Type B pancreatic cell (in vitro differentiated cells): ENCODE measurements around the gene GH1. TPM values are rescaled to one million over a fixed set of nuclear protein-coding genes. Genes with fewer than 3 reads are reported as not detected.

Source experiments
- DNase-seq: peaks from one replicate; pipeline ENCODE4 v3.0.0; 2021; ENCODE audit warnings: mixed read lengths; ENCODE audit not compliant: unreplicated experiment; ENCODE audit errors: extremely low spot score
- H3K27ac Mint-ChIP-seq: 2 replicates; pipeline ENCODE4 v1.8.0; 2021; ENCODE audit warnings: mild to moderate bottlenecking, mixed read lengths
- H3K27me3 Mint-ChIP-seq: 2 replicates; pipeline ENCODE4 v1.8.0; 2021; ENCODE audit warnings: mixed read lengths
- H3K36me3 Mint-ChIP-seq: 2 replicates; pipeline ENCODE4 v1.8.0; 2021; ENCODE audit warnings: mixed read lengths
- H3K4me1 Mint-ChIP-seq: one replicate; pipeline ENCODE4 v1.8.0; 2021; ENCODE audit warnings: mixed read lengths; ENCODE audit not compliant: unreplicated experiment
- H3K4me3 Mint-ChIP-seq: 2 replicates; pipeline ENCODE4 v1.8.0; 2021; ENCODE audit warnings: mild to moderate bottlenecking, mixed read lengths
- H3K9me3 Mint-ChIP-seq: 2 replicates; pipeline ENCODE4 v1.8.0; 2021; ENCODE audit warnings: mixed read lengths
- total RNA-seq: library from RNA; stranded (reverse); gene quantifications from 2 replicates; pipeline ENCODE4 v1.2.1, GENCODE V29; 2021; ENCODE audit warnings: low replicate concordance
- TF ChIP-seq, protein P1 (sequence below): fragments of 200-600 bp; sonication (generic); conservative IDR thresholded peaks from 2 replicates; pipeline ENCODE4 v1.5.0; 2021; ENCODE audit warnings: antibody characterized with exemption, mild to moderate bottlenecking

The GH1 gene
- total RNA-seq, 1 donor from 2014 or later: not detected

DNA sequence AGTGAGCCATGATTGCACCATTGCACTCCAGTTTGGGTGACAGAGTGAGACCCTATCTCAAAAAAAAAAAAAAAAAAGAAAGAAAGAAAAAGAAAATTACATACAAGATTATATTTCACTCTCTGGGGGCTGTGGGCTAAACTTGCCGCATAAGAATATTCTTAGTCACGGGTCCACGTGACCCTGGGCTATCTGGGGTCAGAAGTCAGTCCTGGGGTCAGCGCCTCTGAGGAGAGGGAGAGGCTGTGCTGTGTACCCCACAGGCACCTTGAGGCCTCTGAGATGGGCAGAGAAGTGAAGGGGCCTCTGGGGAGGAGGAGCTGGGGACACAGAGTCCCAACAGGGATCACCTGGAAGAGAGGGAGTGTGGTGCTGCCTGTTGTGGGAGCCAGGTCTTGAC lies 19.3 kb upstream of the GH1 start:
- Mint-ChIP-seq H3K4me3 (no peak overlapping the region), H3K9me3 (no peaks in the 10 kb centered on the region)

DNA sequence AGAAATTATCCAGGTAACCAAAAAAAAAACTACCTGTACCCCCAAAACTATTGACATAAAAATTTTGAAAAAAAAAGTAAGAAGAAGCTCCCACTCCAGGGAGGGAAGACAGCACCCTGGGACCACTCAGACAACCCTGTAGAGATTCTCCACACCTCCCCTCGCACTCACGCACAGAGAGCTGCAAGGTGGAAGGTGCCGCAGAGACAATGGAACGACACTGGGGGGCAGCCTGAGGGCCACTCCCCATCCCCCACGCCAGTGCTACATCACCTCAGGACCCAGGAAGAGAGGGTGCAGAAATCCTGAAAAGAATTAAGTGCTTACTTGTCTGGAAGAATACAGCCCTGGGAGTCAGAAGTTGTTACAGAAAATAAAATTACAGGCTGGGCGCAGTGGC lies 18.7 kb upstream of the GH1 start:
- no peaks in the 10 kb centered on the region for H3K36me3 Mint-ChIP-seq
- H3K4me3 Mint-ChIP-seq: no peak overlapping the region
- no peaks in the 10 kb centered on the region for H3K9me3 Mint-ChIP-seq
- no peak overlapping the region for H3K27ac Mint-ChIP-seq
- TF ChIP-seq, protein P1, sequence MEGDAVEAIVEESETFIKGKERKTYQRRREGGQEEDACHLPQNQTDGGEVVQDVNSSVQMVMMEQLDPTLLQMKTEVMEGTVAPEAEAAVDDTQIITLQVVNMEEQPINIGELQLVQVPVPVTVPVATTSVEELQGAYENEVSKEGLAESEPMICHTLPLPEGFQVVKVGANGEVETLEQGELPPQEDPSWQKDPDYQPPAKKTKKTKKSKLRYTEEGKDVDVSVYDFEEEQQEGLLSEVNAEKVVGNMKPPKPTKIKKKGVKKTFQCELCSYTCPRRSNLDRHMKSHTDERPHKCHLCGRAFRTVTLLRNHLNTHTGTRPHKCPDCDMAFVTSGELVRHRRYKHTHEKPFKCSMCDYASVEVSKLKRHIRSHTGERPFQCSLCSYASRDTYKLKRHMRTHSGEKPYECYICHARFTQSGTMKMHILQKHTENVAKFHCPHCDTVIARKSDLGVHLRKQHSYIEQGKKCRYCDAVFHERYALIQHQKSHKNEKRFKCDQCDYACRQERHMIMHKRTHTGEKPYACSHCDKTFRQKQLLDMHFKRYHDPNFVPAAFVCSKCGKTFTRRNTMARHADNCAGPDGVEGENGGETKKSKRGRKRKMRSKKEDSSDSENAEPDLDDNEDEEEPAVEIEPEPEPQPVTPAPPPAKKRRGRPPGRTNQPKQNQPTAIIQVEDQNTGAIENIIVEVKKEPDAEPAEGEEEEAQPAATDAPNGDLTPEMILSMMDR: no peak
- no peaks in the 10 kb centered on the region for H3K4me1 Mint-ChIP-seq
- no peak for DNase-seq
- H3K27me3 Mint-ChIP-seq: no peaks in the 10 kb centered on the region

More for the DNA sequence above, 19.3 kb upstream of the GH1 start:
- no peaks in the 10 kb centered on the region for H3K27me3 Mint-ChIP-seq
- DNase-seq: no peak
- TF ChIP-seq, protein P1: no peak
- H3K36me3 Mint-ChIP-seq: no peaks in the 10 kb centered on the region
- no peaks in the 10 kb centered on the region for H3K4me1 Mint-ChIP-seq
- no peak overlapping the region for H3K27ac Mint-ChIP-seq

DNA sequence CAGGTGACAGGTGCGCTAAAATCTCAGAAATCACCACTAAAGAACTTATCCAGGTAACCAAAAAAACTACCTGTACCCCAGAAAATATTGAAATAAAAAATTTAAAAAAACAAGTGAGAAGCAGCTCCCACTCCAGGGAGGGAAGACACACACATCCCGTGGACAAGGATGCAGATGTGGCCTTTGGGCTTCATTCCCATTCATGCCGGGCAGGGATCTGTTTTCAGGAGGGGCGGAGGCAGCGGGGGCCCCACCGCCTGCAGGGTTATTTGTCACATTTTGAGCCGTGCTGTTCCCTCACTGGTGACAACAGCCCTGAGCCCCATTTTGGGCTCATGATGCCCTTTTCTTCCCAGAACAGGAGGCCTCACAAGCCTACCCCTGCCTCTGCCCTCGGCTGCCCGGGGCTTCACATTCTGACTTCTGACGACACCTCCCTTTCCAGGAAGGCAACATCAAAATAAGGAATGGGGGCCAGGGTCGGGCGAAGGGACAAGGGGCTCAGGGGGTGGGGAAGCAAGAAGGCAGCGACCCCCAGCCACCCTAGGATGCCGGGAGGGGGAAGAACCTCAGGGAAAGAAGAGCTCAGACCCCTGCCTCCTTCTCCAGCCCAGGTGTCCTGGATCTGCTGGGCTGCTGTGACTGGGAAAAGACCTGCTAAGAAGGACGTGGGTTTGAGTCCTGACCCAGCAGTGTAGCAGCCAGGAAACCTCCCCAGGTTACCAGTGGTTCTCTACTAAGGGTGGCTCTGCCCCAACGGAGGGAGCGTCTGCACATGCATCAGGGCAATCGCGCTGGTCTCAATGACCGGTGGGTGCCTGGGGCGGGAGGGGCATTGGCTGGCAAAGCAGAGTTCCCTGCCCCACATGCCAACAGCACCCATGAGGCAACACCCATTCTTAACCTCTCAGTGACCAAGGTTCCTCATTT lies 15.8 kb upstream of the GH1 start:
- TF ChIP-seq, protein P1: no peak
- Mint-ChIP-seq H3K27ac (no peak overlapping the region), H3K4me3 (no peak overlapping the region), H3K36me3 (no peaks in the 10 kb centered on the region), H3K4me1 (no peaks in the 10 kb centered on the region), H3K27me3 (no peaks in the 10 kb centered on the region), H3K9me3 (no peaks in the 10 kb centered on the region)
- DNase-seq: no peak

DNA sequence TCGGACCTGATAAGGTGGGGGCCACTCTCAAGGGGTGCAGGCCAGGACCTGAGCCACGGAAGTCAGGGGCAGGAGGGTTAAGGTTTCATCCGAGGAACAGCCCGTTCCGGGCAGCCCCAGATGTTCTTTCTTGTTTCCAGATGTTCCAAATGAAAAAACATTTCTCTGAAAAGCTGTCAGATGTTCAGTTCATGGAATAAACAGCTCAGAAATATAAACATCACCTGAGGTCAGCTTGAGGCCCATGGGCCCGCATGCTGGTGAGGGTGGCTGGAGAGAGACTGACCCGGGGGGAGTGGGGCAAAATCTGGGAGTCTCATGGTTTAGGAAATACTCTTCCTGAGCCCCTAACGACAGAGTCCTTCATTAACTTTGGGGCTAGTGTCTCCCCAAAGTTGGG lies 15.0 kb upstream of the GH1 start:
- TF ChIP-seq, protein P1: no peak
- no peaks in the 10 kb centered on the region for H3K9me3 Mint-ChIP-seq
- no peaks in the 10 kb centered on the region for H3K27me3 Mint-ChIP-seq
- no peaks in the 10 kb centered on the region for H3K36me3 Mint-ChIP-seq
- no peak overlapping the region for H3K4me3 Mint-ChIP-seq
- H3K4me1 Mint-ChIP-seq: no peaks in the 10 kb centered on the region
- no peak for DNase-seq
- H3K27ac Mint-ChIP-seq: no peak overlapping the region

DNA sequence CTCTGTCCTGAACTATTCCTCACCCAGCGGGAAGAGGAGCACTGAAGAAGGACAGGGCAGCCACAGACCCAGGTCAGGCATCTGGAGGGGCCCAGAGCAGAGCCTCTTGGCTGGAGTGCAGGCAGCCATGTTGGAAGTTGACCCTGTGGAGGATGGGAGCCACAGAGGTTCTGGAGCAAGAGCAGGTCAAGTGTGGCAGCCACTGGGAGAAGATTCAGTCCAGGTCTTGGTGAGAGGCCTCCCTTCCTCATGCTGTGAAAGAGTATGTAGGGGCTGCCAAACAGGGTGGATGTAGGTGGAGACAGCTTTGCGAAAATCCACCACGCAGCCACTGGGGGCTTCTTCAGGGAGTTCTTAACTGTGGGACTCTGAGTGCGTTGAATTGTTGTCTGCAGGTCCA lies 14.1 kb upstream of the GH1 start:
- Mint-ChIP-seq H3K36me3 (no peaks in the 10 kb centered on the region), H3K27ac (no peak overlapping the region)

More for the DNA sequence above, 14.1 kb upstream of the GH1 start:
- H3K4me3 Mint-ChIP-seq: no peak overlapping the region
- no peak for DNase-seq
- no peaks in the 10 kb centered on the region for H3K9me3 Mint-ChIP-seq
- no peaks in the 10 kb centered on the region for H3K27me3 Mint-ChIP-seq
- H3K4me1 Mint-ChIP-seq: no peaks in the 10 kb centered on the region
- TF ChIP-seq, protein P1: no peak
